ENCODE results near the gene PALS1. TPM values are rescaled to one million over a fixed set of nuclear protein-coding genes. Genes with fewer than 3 reads are reported as not detected.
"Not testable (repeated sequence)": the region's sequence is repeated elsewhere in the genome, so short reads cannot be mapped to it uniquely, and the experiment has no call there.

The PALS1 gene
- total and polyA plus RNA-seq, 4 donors: 7.4 to 26.8 (median 17.6) TPM

GRCh38 chr14:67267576-67268328 lies 26.5 kb downstream of the PALS1 start:
- H3K4me3 ChIP-seq (ENCODE audit: low read length in 2 of 2): peak overlapping the region in 1 of 2 donors; percentile 8
- peaks cover 1 to 7% of the 10 kb centered on the region in 2 donors for H3K4me1 ChIP-seq (ENCODE audit: control insufficient read depth in 1 of 2, insufficient read depth in 2 of 2, low read length in 2 of 2)
- ATAC-seq (ENCODE audit: low FRiP score) (no peak), DNase-seq (no peak)
- H3K9me3 ChIP-seq (ENCODE audit: control insufficient read depth, low read length): no peaks in the 10 kb centered on the region
- intact Hi-C loops (cut with DNase I): no loop called here
- H3K27ac ChIP-seq (ENCODE audit: low read depth in 1 of 2, low read length in 2 of 2): no peak overlapping the region
- H3K36me3 ChIP-seq (ENCODE audit: control insufficient read depth in 1 of 2, insufficient read depth in 2 of 2, low read length in 1 of 2): no peaks in the 10 kb centered on the region
- WGBS, 2 donors: 53 to 56% methylated on average over 4 of the region's 4 CpGs
- no peaks in the 10 kb centered on the region for H3K27me3 ChIP-seq (ENCODE audit: control insufficient read depth in 1 of 2, insufficient read depth in 2 of 2, low read length in 1 of 2)

GRCh38 chr14:67268426-67269150 lies 27.4 kb downstream of the PALS1 start:
- peak overlapping the region in 1 of 2 donors; percentile 8 for H3K4me3 ChIP-seq (ENCODE audit: low read length in 2 of 2)
- no peak for ATAC-seq (ENCODE audit: low FRiP score)

GRCh38 chr14:67269298-67270060 lies 28.2 kb downstream of the PALS1 start:
- ATAC-seq (ENCODE audit: low FRiP score): no peak

More at GRCh38 chr14:67268426-67269150, 27.4 kb downstream of the PALS1 start:
- no peaks in the 10 kb centered on the region for H3K36me3 ChIP-seq (ENCODE audit: control insufficient read depth in 1 of 2, insufficient read depth in 2 of 2, low read length in 1 of 2)
- intact Hi-C loops (cut with DNase I): no loop called here
- DNase-seq: no peak
- H3K27ac ChIP-seq (ENCODE audit: low read depth in 1 of 2, low read length in 2 of 2): no peak overlapping the region
- no peaks in the 10 kb centered on the region for H3K27me3 ChIP-seq (ENCODE audit: control insufficient read depth in 1 of 2, insufficient read depth in 2 of 2, low read length in 1 of 2)
- 40 to 44% methylated on average over 11 of the region's 11 CpGs for WGBS, 2 donors
- H3K4me1 ChIP-seq (ENCODE audit: control insufficient read depth in 1 of 2, insufficient read depth in 2 of 2, low read length in 2 of 2): peaks cover 0 to 4% of the 10 kb centered on the region in 2 donors
- no peaks in the 10 kb centered on the region for H3K9me3 ChIP-seq (ENCODE audit: control insufficient read depth, low read length)

GRCh38 chr14:67270145-67270753 lies 29.0 kb downstream of the PALS1 start:
- ATAC-seq (ENCODE audit: low FRiP score) (no peak), DNase-seq (no peak)
- H3K27me3 ChIP-seq (ENCODE audit: control insufficient read depth in 1 of 2, insufficient read depth in 2 of 2, low read length in 1 of 2): no peaks in the 10 kb centered on the region
- H3K36me3 ChIP-seq (ENCODE audit: control insufficient read depth in 1 of 2, insufficient read depth in 2 of 2, low read length in 1 of 2): no peaks in the 10 kb centered on the region
- no peaks in the 10 kb centered on the region for H3K4me1 ChIP-seq (ENCODE audit: control insufficient read depth in 1 of 2, insufficient read depth in 2 of 2, low read length in 2 of 2)
- no peak overlapping the region for H3K4me3 ChIP-seq (ENCODE audit: low read length in 2 of 2)
- 30 to 33% methylated on average over 3 of the region's 3 CpGs for WGBS, 2 donors
- H3K27ac ChIP-seq (ENCODE audit: low read depth in 1 of 2, low read length in 2 of 2): no peak overlapping the region
- intact Hi-C loops (cut with DNase I): no loop called here
- H3K9me3 ChIP-seq (ENCODE audit: control insufficient read depth, low read length): no peaks in the 10 kb centered on the region

More at GRCh38 chr14:67269298-67270060, 28.2 kb downstream of the PALS1 start:
- intact Hi-C loops (cut with DNase I): no loop called here
- no peaks in the 10 kb centered on the region for H3K36me3 ChIP-seq (ENCODE audit: control insufficient read depth in 1 of 2, insufficient read depth in 2 of 2, low read length in 1 of 2)
- no peaks in the 10 kb centered on the region for H3K27me3 ChIP-seq (ENCODE audit: control insufficient read depth in 1 of 2, insufficient read depth in 2 of 2, low read length in 1 of 2)
- WGBS, 2 donors: 34 to 36% methylated on average over 4 of the region's 4 CpGs
- H3K27ac ChIP-seq (ENCODE audit: low read depth in 1 of 2, low read length in 2 of 2): no peak overlapping the region
- no peak for DNase-seq
- H3K4me1 ChIP-seq (ENCODE audit: control insufficient read depth in 1 of 2, insufficient read depth in 2 of 2, low read length in 2 of 2): no peaks in the 10 kb centered on the region
- no peak overlapping the region for H3K4me3 ChIP-seq (ENCODE audit: low read length in 2 of 2)
- H3K9me3 ChIP-seq (ENCODE audit: control insufficient read depth, low read length): no peaks in the 10 kb centered on the region

GRCh38 chr14:67270933-67271332 lies 29.7 kb downstream of the PALS1 start:
- 95 to 96% methylated on average over 3 of the region's 3 CpGs for WGBS, 2 donors

GRCh38 chr14:67273281-67273680 lies 32.0 kb downstream of the PALS1 start:
- ATAC-seq (ENCODE audit: low FRiP score); DNase-seq; H3K9me3 ChIP-seq (ENCODE audit: control insufficient read depth, low read length); intact Hi-C loops (cut with DNase I); H3K4me3 ChIP-seq (ENCODE audit: low read length in 2 of 2); H3K36me3 ChIP-seq (ENCODE audit: control insufficient read depth in 1 of 2, insufficient read depth in 2 of 2, low read length in 1 of 2); H3K27me3 ChIP-seq (ENCODE audit: control insufficient read depth in 1 of 2, insufficient read depth in 2 of 2, low read length in 1 of 2); H3K4me1 ChIP-seq (ENCODE audit: control insufficient read depth in 1 of 2, insufficient read depth in 2 of 2, low read length in 2 of 2); H3K27ac ChIP-seq (ENCODE audit: low read depth in 1 of 2, low read length in 2 of 2): not testable (repeated sequence)
- 97 to 99% methylated on average over 3 of the region's 3 CpGs for WGBS, 2 donors

More at GRCh38 chr14:67270933-67271332, 29.7 kb downstream of the PALS1 start:
- Histone ChIP-seq H3K4me3 (ENCODE audit: low read length in 2 of 2) (no peak overlapping the region), H3K9me3 (ENCODE audit: control insufficient read depth, low read length) (no peaks in the 10 kb centered on the region), H3K4me1 (ENCODE audit: control insufficient read depth in 1 of 2, insufficient read depth in 2 of 2, low read length in 2 of 2) (no peaks in the 10 kb centered on the region), H3K27me3 (ENCODE audit: control insufficient read depth in 1 of 2, insufficient read depth in 2 of 2, low read length in 1 of 2) (no peaks in the 10 kb centered on the region), H3K36me3 (ENCODE audit: control insufficient read depth in 1 of 2, insufficient read depth in 2 of 2, low read length in 1 of 2) (no peaks in the 10 kb centered on the region), H3K27ac (ENCODE audit: low read depth in 1 of 2, low read length in 2 of 2) (no peak overlapping the region)
- intact Hi-C loops (cut with DNase I): no loop called here
- ATAC-seq (ENCODE audit: low FRiP score): no peak
- DNase-seq: no peak

- Histone ChIP-seq H3K27ac (ENCODE audit: low read depth in 1 of 2, low read length in 2 of 2) (no peak overlapping the region), H3K27me3 (ENCODE audit: control insufficient read depth in 1 of 2, insufficient read depth in 2 of 2, low read length in 1 of 2) (no peaks in the 10 kb centered on the region), H3K9me3 (ENCODE audit: control insufficient read depth, low read length) (no peaks in the 10 kb centered on the region), H3K36me3 (ENCODE audit: control insufficient read depth in 1 of 2, insufficient read depth in 2 of 2, low read length in 1 of 2) (peaks cover 0 to 1% of the 10 kb centered on the region in 2 donors), H3K4me3 (ENCODE audit: low read length in 2 of 2) (no peak overlapping the region), H3K4me1 (ENCODE audit: control insufficient read depth in 1 of 2, insufficient read depth in 2 of 2, low read length in 2 of 2) (peaks cover 0 to 3% of the 10 kb centered on the region in 2 donors)
- no peak for ATAC-seq (ENCODE audit: low FRiP score)
- intact Hi-C loops (cut with DNase I): loop anchor here in 1 of 2 donors (5.0 kb wide), 1 partner anchor 39 kb away; no protein-coding TSS in a partner anchor
- no peak for DNase-seq
These were observed 34.9 kb downstream of the PALS1 start for GRCh38 chr14:67276131-67276530.

- Histone ChIP-seq H3K9me3 (ENCODE audit: control insufficient read depth, low read length) (no peaks in the 10 kb centered on the region), H3K27ac (ENCODE audit: low read depth in 1 of 2, low read length in 2 of 2) (no peak overlapping the region)
- ATAC-seq (ENCODE audit: low FRiP score): no peak
These were observed 39.3 kb downstream of the PALS1 start for GRCh38 chr14:67280506-67280905.

More at GRCh38 chr14:67280506-67280905, 39.3 kb downstream of the PALS1 start:
- 98 to 100% methylated on average over 2 of the region's 2 CpGs for WGBS, 2 donors
- intact Hi-C loops (cut with DNase I): no loop called here
- Histone ChIP-seq H3K36me3 (ENCODE audit: control insufficient read depth in 1 of 2, insufficient read depth in 2 of 2, low read length in 1 of 2) (peaks cover 0 to 1% of the 10 kb centered on the region in 2 donors), H3K27me3 (ENCODE audit: control insufficient read depth in 1 of 2, insufficient read depth in 2 of 2, low read length in 1 of 2) (no peaks in the 10 kb centered on the region), H3K4me3 (ENCODE audit: low read length in 2 of 2) (no peak overlapping the region), H3K4me1 (ENCODE audit: control insufficient read depth in 1 of 2, insufficient read depth in 2 of 2, low read length in 2 of 2) (peaks cover 0 to 3% of the 10 kb centered on the region in 2 donors)
- no peak for DNase-seq

All from aorta (tissue), 5 donors.